K562 (cell line): ENCODE results near the gene ZBTB32. TPM values are rescaled to one million over a fixed set of nuclear protein-coding genes. Genes with fewer than 3 reads are reported as not detected.
A peak's percentile ranks its signal among the peaks of the same experiment; 100 is the strongest.

Experiments used
- ATAC-seq: fragments of 200-7000 bp; cut with Tn5 transposase; 3 replicates; pipeline ENCODE4 v1.9.1; 2020; ENCODE audit warnings: moderate library complexity
- BruUV-seq: library from RNA; stranded (reverse); fragments of 400-500 nt; replicated peaks from 2 replicates; lab custom pipeline; 2021; lab: Mats Ljungman, UMichigan
- CTCF ChIA-PET: fragments of 300-600 bp; formaldehyde crosslinking; extraction: SDS; loops from one replicate; lab custom pipeline; 2021; ENCODE audit warnings: low intra/inter-chr PET ratio; lab: Yijun Ruan, JAX
- POLR2A ChIA-PET: fragments of 300-600, 350-650 bp; sonication (Branson Sonifier 250); formaldehyde crosslinking; extraction: SDS; loops from one replicate; lab custom pipeline; 2021; ENCODE audit warnings: antibody characterized with exemption, inconsistent platforms; lab: Yijun Ruan, JAX
- DNase-seq, 4 experiments: peaks; one replicate each; pipeline versions ENCODE4 v3.0.0 to v3.0.0-alpha.2; 2011 to 2018; ENCODE audit warnings: low spot score in 3 of 4, mixed read lengths in 3 of 4; ENCODE audit errors: extremely low read depth in 1 of 4
- FAIRE-seq: peaks from 2 replicates; lab custom pipeline; 2011; peaks lifted over from hg19 to GRCh38; lab: Jason Lieb, UNC
- H2AFZ ChIP-seq: 2 replicates; pipeline ENCODE4 v1.6.0; 2011; ENCODE audit warnings: low read depth, low read length, control low read depth, inconsistent platforms
- H3K27ac ChIP-seq: fragments of 200-600 bp; 3 replicates; pipeline ENCODE4 v1.8.0; 2011; ENCODE audit warnings: low read depth, mild to moderate bottlenecking, control low read depth, inconsistent platforms, low read length, moderate library complexity, mixed read lengths; ENCODE audit errors: extremely low read depth
- H3K27me3 ChIP-seq, 2 experiments: fragments of 300-600 bp in 1 of 2; 2 replicates in 1 of 2; 3 replicates in 1 of 2; pipeline versions ENCODE4 v1.6.0 to v1.8.0; 2011; ENCODE audit warnings: inconsistent platforms in 2 of 2, low read length in 2 of 2, mild to moderate bottlenecking in 1 of 2, mixed read lengths in 1 of 2, moderate library complexity in 1 of 2; ENCODE audit not compliant: control insufficient read depth in 2 of 2, insufficient read depth in 2 of 2
- H3K36me3 ChIP-seq: fragments of 300-600 bp; 3 replicates; pipeline ENCODE4 v1.8.0; 2011; ENCODE audit warnings: mild to moderate bottlenecking, low read length, inconsistent platforms; ENCODE audit not compliant: control insufficient read depth, insufficient read depth
- H3K4me1 ChIP-seq, 2 experiments: fragments of 200-600 bp in 1 of 2; replicated peaks in 1 of 2; 2 replicates in 1 of 2; 3 replicates in 1 of 2; pipeline versions ENCODE4 v1.5.1 to v1.8.0; 2011; ENCODE audit warnings: inconsistent platforms in 2 of 2, low read length in 2 of 2, mild to moderate bottlenecking in 1 of 2, mixed read lengths in 1 of 2, moderate library complexity in 1 of 2; ENCODE audit not compliant: control insufficient read depth in 2 of 2, insufficient read depth in 2 of 2
- H3K4me2 ChIP-seq: 2 replicates; pipeline ENCODE4 v1.6.1; 2011; ENCODE audit warnings: low read length, control low read depth, inconsistent platforms, mixed read lengths; ENCODE audit not compliant: insufficient read depth
- H3K4me3 ChIP-seq: fragments of 200-600 bp; sonication (generic), shearing (Covaris generic); 2 replicates; pipeline ENCODE4 v1.5.1; 2016; ENCODE audit warnings: control low read depth, inconsistent platforms
- H3K79me2 ChIP-seq: fragments of 200-600 bp; 3 replicates; pipeline ENCODE4 v1.8.0; 2011; ENCODE audit warnings: low read length, inconsistent platforms; ENCODE audit not compliant: control insufficient read depth, insufficient read depth
- H3K9ac ChIP-seq, 2 experiments: 2 replicates each; pipeline versions ENCODE4 v1.6.0 to v1.6.1; 2011; ENCODE audit warnings: low read depth in 2 of 2, low read length in 2 of 2, control low read depth in 1 of 2, inconsistent platforms in 1 of 2, mild to moderate bottlenecking in 1 of 2, mixed read lengths in 1 of 2; ENCODE audit not compliant: insufficient read depth in 1 of 2
- H3K9me1 ChIP-seq: one replicate; pipeline ENCODE4 v1.6.0; 2011; ENCODE audit warnings: inconsistent platforms, mild to moderate bottlenecking, low read length, moderate library complexity; ENCODE audit not compliant: control insufficient read depth, insufficient read depth
- H3K9me3 ChIP-seq: replicated peaks from 2 replicates; pipeline ENCODE4 v1.5.1; 2011; ENCODE audit warnings: low read depth, low read length, inconsistent platforms; ENCODE audit not compliant: control insufficient read depth, insufficient read depth
- H4K20me1 ChIP-seq: replicated peaks from 2 replicates; pipeline ENCODE4 v1.6.1; 2011; ENCODE audit warnings: low read length, inconsistent platforms, mixed read lengths; ENCODE audit not compliant: control insufficient read depth, insufficient read depth
- POLR2G ChIP-seq: fragments of 200-400 bp; formaldehyde crosslinking; IDR thresholded peaks from 2 replicates; pipeline ENCODE4 v1.6.1; 2017; ENCODE audit warnings: low read depth, mild to moderate bottlenecking, antibody characterized with exemption, low read length, moderate library complexity
- RBFOX2 ChIP-seq: fragments of 200-400 bp; formaldehyde crosslinking; IDR thresholded peaks from 2 replicates; pipeline ENCODE4 v1.6.1; 2017; ENCODE audit warnings: low read depth, mild to moderate bottlenecking, low read length, moderate library complexity
- SAFB2 ChIP-seq: fragments of 200-400 bp; formaldehyde crosslinking; IDR thresholded peaks from 2 replicates; pipeline ENCODE4 v1.6.1; 2018; ENCODE audit warnings: borderline replicate concordance, low read length, low read depth, moderate library complexity; ENCODE audit not compliant: severe bottlenecking
- ZC3H4 ChIP-seq: sonication (generic); formaldehyde crosslinking; IDR thresholded peaks from 2 replicates; pipeline ENCODE4 v1.9.0; 2021; ENCODE audit warnings: missing genetic modification reagents, borderline replicate concordance
- ZNF431 ChIP-seq: sonication (generic); formaldehyde crosslinking; IDR thresholded peaks from 2 replicates; pipeline ENCODE4 v1.8.0; 2022; ENCODE audit warnings: mild to moderate bottlenecking, missing genetic modification reagents
- WGBS: fragments of 100-300 bp; shearing (Covaris generic); methylation state at CpG from one replicate; pipeline ENCODE4 v1.1.6; 2016; ENCODE audit warnings: low coverage, mixed read lengths; ENCODE audit not compliant: insufficient coverage; ENCODE audit errors: missing lambda C conversion rate; 5-methylcytosine and 5-hydroxymethylcytosine counted together
- in situ Hi-C: fragments of 300-500 bp; cut with MboI; formaldehyde crosslinking; loops from 4 replicates; pipeline ENCODE4 v1.15.0; 2018; ENCODE audit warnings: inconsistent platforms, mixed read lengths
- intact Hi-C: fragments of 100-400 bp; cut with micrococcal nuclease; formaldehyde crosslinking; loops from 2 replicates; pipeline ENCODE4 v1.14.2; 2022
- polyA plus RNA-seq, 8 experiments: library from polyadenylated mRNA; depleted of rRNA in 4 of 8; stranded (reverse) in 5 of 8; unstranded in 3 of 8; fragments of >200 nt; fragmentation: Nextera tagmentation in 2 of 8; fragmentation: Illumina TruSeq in 1 of 8; extraction: Ambion mirVana in 2 of 8; extraction: Trizol in 1 of 8; gene quantifications; 2 replicates each; pipeline versions ENCODE4 v1.2.1 to v1.2.3, GENCODE V29; 2011 to 2014; ENCODE audit warnings: inconsistent platforms in 1 of 8, missing spikeins in 1 of 8
- total RNA-seq, 7 experiments: library from RNA; depleted of rRNA in 6 of 7; stranded (reverse); fragments of >200 nt in 6 of 7; fragmentation: Illumina TruSeq in 2 of 7; extraction: Trizol in 2 of 7; gene quantifications; 2 replicates each; pipeline versions ENCODE4 v1.2.1 to v1.2.3, GENCODE V29; 2011 to 2021; ENCODE audit warnings: low replicate concordance in 1 of 7

The ZBTB32 gene
- total and polyA plus RNA-seq, 9 of the 15 experiments (the other 6 are each of a cell fraction or from before 2014, with no cell fraction given) = 0.20 TPM; not detected in 8

DNA sequence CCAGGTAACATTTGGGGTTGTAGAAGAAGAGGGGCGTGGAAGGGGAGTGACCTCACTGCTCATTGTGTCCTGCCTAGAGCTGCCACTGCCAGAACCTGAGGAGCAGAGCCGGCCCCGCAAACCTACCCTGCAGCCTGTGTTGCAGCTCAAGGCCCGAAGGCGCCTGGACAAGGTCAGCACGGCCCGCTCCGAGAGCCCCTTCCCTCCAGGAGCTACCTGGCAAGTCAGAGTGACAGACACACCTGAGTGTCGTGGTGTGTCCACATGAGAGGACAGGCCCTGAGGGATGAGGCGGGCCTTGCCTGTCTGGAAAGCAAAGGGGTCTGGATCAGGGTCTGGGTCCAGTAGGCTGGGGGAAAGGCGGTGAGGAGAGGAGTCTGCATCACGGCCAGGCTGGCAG, 20.2 kb downstream of the ZBTB32 start:
- in situ Hi-C loops (no loop called here), intact Hi-C loops (no loop called here)
- peaks cover 0 to 18% of the 10 kb centered on the region in 2 experiments; a peak in 2 of 5 replicates for H3K4me1 ChIP-seq
- ChIA-PET POLR2A (interaction anchor here (0.6 to 3.2 kb wide), 4 partner anchors 13 to 214 kb away, joined by 3 to 19 read pairs (median 8); partner anchors contain the start of genes PSENEN and U2AF1L4), CTCF (no interaction called here)
- no peak for FAIRE-seq
- ATAC-seq = no peak
- H3K9ac ChIP-seq = no peak overlapping the region; a peak in 1 of 4 replicates
- TF ChIP-seq POLR2G (0 out of 2 replicates have a peak, but pooled peaks have one; percentile 38), SAFB2 (no peak)
- peaks cover 17% of the 10 kb centered on the region for H3K79me2 ChIP-seq
- no peak overlapping the region for H3K27ac ChIP-seq
- 97% methylated on average over 9 of the region's 12 CpGs for WGBS
- H3K36me3 ChIP-seq = peaks cover 95% of the 10 kb centered on the region; the same call in 2 of the 3 replicates
- H3K4me2 ChIP-seq = no peak overlapping the region
- DNase-seq = no peak
- BruUV-seq = no TSS peak
- no peak overlapping the region for H3K4me3 ChIP-seq
- no peak overlapping the region for H2AFZ ChIP-seq
- no peaks in the 10 kb centered on the region for H3K9me1 ChIP-seq
- 0 out of 2 replicates have a peak, but pooled peaks cover 2% of the 10 kb centered on the region for H4K20me1 ChIP-seq
- no peaks in the 10 kb centered on the region for H3K9me3 ChIP-seq
- H3K27me3 ChIP-seq = no peaks in the 10 kb centered on the region

DNA sequence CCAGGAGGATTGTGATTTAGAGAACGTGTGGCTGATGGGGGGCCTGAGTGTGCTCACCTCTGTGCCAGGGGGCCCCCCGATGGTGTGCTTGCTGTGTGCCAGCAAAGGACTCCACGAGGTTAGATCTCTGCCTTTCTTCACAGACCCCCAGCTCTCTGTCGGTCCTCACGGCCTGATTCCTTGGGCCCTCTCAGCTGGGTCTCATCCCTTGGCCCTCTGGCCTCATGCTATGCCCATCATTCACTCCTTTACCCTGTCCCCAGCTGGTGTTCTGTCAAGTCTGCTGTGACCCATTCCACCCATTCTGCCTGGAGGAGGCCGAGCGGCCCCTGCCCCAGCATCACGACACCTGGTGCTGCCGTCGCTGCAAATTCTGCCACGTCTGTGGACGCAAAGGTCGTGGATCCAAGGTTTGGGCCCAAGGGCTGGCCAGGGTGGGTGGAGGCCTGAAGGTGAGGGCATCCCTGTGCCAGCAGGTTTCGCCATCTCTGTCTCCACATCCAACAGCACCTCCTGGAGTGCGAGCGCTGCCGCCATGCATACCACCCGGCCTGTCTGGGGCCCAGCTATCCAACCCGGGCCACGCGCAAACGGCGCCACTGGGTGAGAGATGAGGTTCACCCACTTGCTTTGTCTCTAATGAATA, 21.0 kb downstream of the ZBTB32 start:
- 96% methylated on average over 17 of the region's 23 CpGs for WGBS
- peaks cover 95% of the 10 kb centered on the region; the same call in 2 of the 3 replicates for H3K36me3 ChIP-seq
- FAIRE-seq = no peak
- peak overlapping the region in 1 of 2 experiments; percentile 29; a peak in 1 of 4 replicates for H3K9ac ChIP-seq
- H3K4me2 ChIP-seq = no peak overlapping the region
- BruUV-seq = no TSS peak
- intact Hi-C loops (no loop called here), in situ Hi-C loops (no loop called here)
- no peak overlapping the region for H3K4me3 ChIP-seq
- peaks cover 9% of the 10 kb centered on the region for H3K79me2 ChIP-seq
- no peak for ATAC-seq
- ChIA-PET POLR2A (interaction anchor here (0.6 to 3.2 kb wide), 3 partner anchors 15 to 215 kb away, joined by 3 to 19 read pairs (median 12); partner anchors contain the start of genes PSENEN and U2AF1L4), CTCF (no interaction called here)
- H3K4me1 ChIP-seq = peaks cover 0 to 12% of the 10 kb centered on the region in 2 experiments; a peak in 1 of 5 replicates
- TF ChIP-seq ZC3H4 (CRISPR knock-in tag) = no peak
- TF ChIP-seq RBFOX2 = peak; percentile 29
- TF ChIP-seq ZNF431 = no peak
- TF ChIP-seq, all 486 proteins: peak for 1
- Histone ChIP-seq H3K9me3 (no peaks in the 10 kb centered on the region), H3K9me1 (no peaks in the 10 kb centered on the region), H3K27ac (no peak overlapping the region), H2AFZ (no peak overlapping the region), H4K20me1 (0 out of 2 replicates have a peak, but pooled peaks cover 2% of the 10 kb centered on the region), H3K27me3 (no peaks in the 10 kb centered on the region)
- no peak for DNase-seq
